HG02885 (cell line): Measurements from ENCODE around the gene EXOC8.

Experiments used
- ATAC-seq: cut with Tn5 transposase; IDR thresholded peaks from one replicate; pipeline ENCODE4 v1.9.1; 2021; ENCODE audit warnings: mild to moderate bottlenecking; ENCODE audit not compliant: unreplicated experiment, poor library complexity

The EXOC8 gene

GRCh38 chr1:231337472-231338269, at the start of gene EXOC8:
TSS of gene EXOC8 (minus strand) at chr1:231337852. CDS start at chr1:231337745, 107 bp downstream.
- ATAC-seq: peak; percentile 76

GRCh38 chr1:231386466-231386865, 48.8 kb upstream of the EXOC8 start:
- no peak for ATAC-seq

- no peak for ATAC-seq
Observed at GRCh38 chr1:231385416-231385748, 47.7 kb upstream of the EXOC8 start.

GRCh38 chr1:231384696-231385415, 47.2 kb upstream of the EXOC8 start:
- no peak for ATAC-seq

- ATAC-seq: no peak
Observed at GRCh38 chr1:231383159-231383860, 45.7 kb upstream of the EXOC8 start.

GRCh38 chr1:231382426-231382825, 44.8 kb upstream of the EXOC8 start:
- ATAC-seq: no peak

GRCh38 chr1:231381729-231382128, 44.1 kb upstream of the EXOC8 start:
- ATAC-seq: no peak

GRCh38 chr1:231376875-231377549, 39.4 kb upstream of the EXOC8 start:
- peak; percentile 64 for ATAC-seq

- ATAC-seq: no peak
Observed at GRCh38 chr1:231376101-231376500, 38.4 kb upstream of the EXOC8 start.

GRCh38 chr1:231374394-231374793, 36.7 kb upstream of the EXOC8 start:
- no peak for ATAC-seq

GRCh38 chr1:231372501-231372900, 34.8 kb upstream of the EXOC8 start:
- no peak for ATAC-seq

- no peak for ATAC-seq
Observed at GRCh38 chr1:231369282-231369681, 31.6 kb upstream of the EXOC8 start.

GRCh38 chr1:231364192-231364591, 26.5 kb upstream of the EXOC8 start:
- ATAC-seq: no peak

- ATAC-seq: no peak
Observed at GRCh38 chr1:231363624-231364023, 26.0 kb upstream of the EXOC8 start.

- ATAC-seq: no peak
Observed at GRCh38 chr1:231362325-231362724, 24.7 kb upstream of the EXOC8 start.

- ATAC-seq: no peak
Observed at GRCh38 chr1:231359113-231359512, 21.5 kb upstream of the EXOC8 start.

- peak; percentile 81 for ATAC-seq
Observed at GRCh38 chr1:231357831-231358354, 20.2 kb upstream of the EXOC8 start.

- no peak for ATAC-seq
Observed at GRCh38 chr1:231357187-231357772, 19.6 kb upstream of the EXOC8 start.

- ATAC-seq: no peak
Observed at GRCh38 chr1:231355171-231355570, 17.5 kb upstream of the EXOC8 start.
